NCI-H2081 treated with DMSO at 0.1 percent for 48 hours (cell line): ENCODE measurements around the gene GPR68.
"Not testable (repeated sequence)": the region's sequence is repeated elsewhere in the genome, so short reads cannot be mapped to it uniquely, and the experiment has no call there.

ENCODE experiments used
- DNase-seq: peaks from one replicate; lab custom pipeline; 2025; lab: John Stamatoyannopoulos, UW

GPR68 gene

DNA sequence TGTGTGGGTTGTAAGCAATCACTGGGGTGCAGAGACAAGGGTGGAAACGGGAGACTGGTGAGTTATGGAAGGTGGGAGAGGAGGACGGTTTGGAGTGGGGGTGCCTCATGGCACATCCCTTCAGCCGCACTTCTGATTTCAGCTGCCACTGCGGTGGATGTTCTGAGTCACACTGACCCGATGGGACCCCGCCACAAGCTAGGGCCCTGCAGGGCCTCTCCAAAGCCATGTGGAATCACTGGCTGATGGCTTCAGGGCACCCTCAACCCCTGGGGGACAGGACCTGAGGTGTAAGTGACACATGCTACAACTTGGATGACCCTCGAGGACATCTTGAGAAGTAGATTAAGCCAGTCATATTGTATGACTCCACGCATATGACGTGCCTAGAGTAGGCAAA is 53.7 kb downstream of the GPR68 start:
- no peak for DNase-seq

DNA sequence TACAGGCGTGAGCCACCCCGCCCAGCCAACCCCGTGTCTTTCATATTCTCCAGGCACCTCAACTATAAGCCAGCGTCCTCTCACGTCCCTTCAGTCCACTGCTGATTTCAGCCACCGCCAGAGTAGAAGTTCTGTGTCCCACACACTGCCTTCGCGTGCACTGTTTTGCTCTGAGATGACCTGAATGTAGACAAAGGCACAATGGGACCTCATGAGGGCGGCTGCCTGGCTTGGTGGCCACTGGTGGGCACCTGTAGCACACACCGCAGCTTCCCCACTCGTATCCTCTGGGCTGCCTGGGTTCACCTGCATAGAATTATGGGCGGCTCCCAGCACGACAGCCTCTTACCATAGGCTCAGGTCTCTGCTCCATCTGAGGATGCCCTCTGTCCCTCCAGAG is 57.2 kb downstream of the GPR68 start:
- DNase-seq, result no peak

DNA sequence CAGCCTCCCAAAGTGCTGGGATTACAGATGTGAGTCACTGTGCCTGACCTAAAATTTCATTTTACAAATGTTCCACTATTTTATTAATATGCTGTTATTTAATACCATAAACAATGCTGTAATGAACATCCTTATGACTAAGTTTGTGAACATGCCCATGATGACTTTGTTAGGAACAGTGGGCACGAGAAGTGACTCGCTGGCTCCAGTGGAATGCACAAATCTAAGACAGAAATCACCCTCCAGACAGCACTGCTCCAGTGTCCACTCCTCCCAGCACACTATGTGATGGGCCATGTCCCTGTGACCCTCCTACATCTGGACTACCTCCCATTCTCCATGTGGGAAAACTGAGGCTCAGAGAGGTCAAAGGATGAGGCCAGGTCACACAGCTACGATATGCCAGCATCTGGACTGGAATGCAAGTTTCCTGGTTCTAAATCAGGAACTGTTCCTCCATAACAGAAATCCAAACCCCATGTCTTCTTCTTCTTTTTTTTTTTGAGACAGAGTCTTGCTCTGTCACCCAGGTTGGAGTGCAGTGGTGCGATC is 57.9 kb downstream of the GPR68 start:
- no peak for DNase-seq

DNA sequence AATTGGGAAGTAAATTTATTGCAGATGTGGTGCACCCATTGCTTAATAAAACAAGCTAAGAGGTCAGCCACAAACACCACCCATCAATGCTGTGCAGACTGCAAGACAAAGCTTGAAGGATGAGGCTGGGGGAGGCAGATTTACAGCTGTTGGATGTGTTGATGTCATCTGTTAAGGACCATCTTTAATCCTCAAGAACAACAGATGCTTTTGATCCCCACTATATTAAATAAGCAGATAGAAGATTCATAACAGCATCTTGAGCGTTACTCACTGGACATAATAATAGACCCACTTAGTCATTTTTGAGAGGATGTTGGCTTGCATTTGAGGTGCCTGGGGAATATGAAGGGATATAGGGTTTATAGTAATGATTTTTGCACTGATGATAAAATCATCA is 58.8 kb downstream of the GPR68 start:
- DNase-seq, result no peak

DNA sequence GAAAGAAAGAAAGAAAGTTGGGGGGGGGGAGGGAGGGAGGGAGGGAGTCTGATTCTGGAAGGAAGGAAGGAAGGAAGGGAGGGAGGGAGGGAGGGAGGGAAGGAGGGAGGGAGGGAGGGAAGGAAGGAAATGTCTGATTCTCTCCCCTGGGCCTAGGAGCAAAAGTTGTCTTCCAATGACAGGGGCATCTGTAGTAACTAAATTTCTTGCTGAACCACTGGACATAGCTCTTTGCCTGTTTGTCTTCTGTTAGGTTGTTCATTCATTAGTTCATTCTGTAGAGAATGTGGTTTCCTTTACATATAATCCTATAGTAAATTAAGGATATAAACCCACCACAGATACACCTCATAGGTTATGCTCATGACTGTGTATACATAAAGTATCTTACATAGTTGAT is 59.9 kb downstream of the GPR68 start:
- DNase-seq, result no peak

DNA sequence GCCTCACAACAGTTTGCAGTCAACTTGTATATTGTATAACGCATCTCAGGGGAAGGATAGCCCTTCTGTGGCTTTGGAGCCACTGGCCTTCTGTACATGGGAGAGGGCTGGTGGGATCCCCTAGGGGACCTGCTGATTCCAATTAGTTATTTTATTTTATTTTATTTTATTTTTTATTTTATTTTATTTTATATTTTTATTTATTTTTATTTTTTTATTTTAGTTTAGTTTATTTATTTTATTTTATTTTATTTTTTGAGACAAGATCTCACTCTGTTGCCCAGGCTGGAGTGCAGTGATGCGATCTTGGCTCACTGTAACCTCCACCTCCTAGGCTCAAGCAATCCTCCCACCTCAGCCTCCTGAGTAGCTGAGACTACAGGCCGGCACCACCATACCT is 61.8 kb downstream of the GPR68 start:
- not testable (repeated sequence) for DNase-seq
